Renal cortical epithelial cell (primary cell): ENCODE results near the gene DDX39B. TPM values are rescaled to one million over a fixed set of nuclear protein-coding genes. Genes with fewer than 3 reads are reported as not detected.

ENCODE experiments used
- DNase-seq: peaks from one replicate; pipeline ENCODE4 v3.0.0-alpha.2; 2011; ENCODE audit warnings: low read depth
- total RNA-seq: library from RNA; depleted of rRNA; stranded (reverse); fragments of >200 nt; gene quantifications from 2 replicates; pipeline ENCODE4 v1.2.3, GENCODE V29; 2014

The DDX39B gene
- total RNA-seq, 1 donor from 2014 or later, result 234 TPM

- no peak for DNase-seq
Observed at GRCh38 chr6:31575952-31576685, 34.3 kb upstream of the DDX39B start.

DNA sequence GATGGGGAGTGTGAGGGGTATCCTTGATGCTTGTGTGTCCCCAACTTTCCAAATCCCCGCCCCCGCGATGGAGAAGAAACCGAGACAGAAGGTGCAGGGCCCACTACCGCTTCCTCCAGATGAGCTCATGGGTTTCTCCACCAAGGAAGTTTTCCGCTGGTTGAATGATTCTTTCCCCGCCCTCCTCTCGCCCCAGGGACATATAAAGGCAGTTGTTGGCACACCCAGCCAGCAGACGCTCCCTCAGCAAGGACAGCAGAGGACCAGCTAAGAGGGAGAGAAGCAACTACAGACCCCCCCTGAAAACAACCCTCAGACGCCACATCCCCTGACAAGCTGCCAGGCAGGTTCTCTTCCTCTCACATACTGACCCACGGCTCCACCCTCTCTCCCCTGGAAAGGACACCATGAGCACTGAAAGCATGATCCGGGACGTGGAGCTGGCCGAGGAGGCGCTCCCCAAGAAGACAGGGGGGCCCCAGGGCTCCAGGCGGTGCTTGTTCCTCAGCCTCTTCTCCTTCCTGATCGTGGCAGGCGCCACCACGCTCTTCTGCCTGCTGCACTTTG, 33.6 kb upstream of the DDX39B start, which contains the start of gene TNF:
Gene TNF, plus strand, starts transcription at position 231 of the 567 bp plus-strand sequence. Its CDS starts 177 bp downstream, at position 408.
- DNase-seq, result peak; percentile 28

- DNase-seq, result no peak
Observed at GRCh38 chr6:31574106-31575061, 32.6 kb upstream of the DDX39B start.

GRCh38 chr6:31573239-31574105, 31.7 kb upstream of the DDX39B start:
- no peak for DNase-seq

- no peak for DNase-seq
Observed at GRCh38 chr6:31572041-31572911, 30.5 kb upstream of the DDX39B start, which contains the start of gene LTA. TSS of gene LTA (plus strand) at chr6:31572289. CDS start at chr6:31572743, 454 bp downstream.

DNA sequence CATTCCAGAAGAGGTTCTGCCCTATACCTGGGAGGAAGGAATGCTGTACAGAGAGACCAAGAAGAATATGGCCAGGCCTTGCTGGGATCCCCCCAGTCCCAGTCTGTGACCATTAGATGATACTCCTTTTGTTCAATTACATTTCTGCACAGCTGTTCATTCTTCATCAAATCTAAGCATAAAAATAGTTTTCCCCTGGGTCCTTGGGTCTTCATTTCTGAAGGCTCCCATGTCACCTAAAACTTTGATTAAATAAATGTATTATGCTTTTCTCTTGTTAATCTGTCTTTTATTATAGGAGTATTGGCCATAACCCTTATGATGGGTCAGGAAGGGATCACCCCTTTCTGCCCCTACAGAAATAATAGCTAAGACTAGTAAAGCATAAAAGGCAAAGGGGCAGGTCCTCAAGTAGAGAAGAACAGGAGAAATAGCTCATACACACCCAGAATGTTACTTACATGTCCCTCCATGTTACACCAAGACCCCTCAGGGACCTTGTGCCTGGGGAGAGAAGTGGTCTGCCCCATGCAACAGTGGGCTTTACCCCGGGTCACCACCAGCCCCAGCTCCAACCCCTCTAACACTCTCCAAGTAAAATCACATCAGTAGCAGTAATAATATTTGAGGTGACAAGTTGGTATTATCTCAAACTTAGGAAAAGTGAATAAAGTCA, 28.2 kb upstream of the DDX39B start:
- no peak for DNase-seq

DNA sequence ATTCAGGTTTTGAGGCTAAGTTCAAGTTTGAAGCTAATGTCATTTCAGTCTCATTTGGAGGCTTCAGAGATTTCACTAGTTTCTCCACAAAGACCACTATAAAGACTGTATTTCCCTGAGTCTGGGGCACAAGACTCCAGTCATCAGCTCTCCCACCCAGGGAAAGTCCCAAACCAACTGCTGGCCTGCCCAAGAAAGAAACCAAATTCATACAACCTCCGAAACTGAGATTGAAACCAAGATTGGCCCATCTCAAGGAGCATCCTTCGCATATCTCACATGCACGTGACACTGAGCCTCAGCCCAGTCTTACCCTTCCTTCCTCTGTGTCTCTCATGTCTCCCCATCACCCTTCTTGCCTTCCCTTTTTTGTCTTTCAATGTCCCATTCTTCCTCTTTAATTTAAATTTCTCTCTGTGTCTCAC, 26.7 kb upstream of the DDX39B start:
- DNase-seq, result no peak

GRCh38 chr6:31567531-31568370, 25.9 kb upstream of the DDX39B start:
- no peak for DNase-seq

DNA sequence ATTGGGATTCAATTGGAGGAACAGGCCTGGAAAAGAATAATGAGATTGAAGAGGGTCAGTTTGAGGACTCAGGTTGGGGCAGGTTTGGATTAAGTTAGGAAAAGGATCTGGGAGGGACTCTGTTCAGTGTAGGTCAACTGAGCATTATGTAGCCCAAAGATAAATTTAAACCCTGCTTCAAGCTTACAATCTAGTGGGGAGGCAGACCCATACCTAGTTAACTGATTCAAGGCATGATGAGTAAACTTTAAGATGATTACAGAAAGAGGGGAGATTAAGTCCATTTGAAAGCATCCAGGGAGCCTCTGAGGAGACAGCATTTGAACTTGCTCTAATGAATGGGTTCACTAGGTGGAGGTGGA, 18.9 kb upstream of the DDX39B start:
- DNase-seq, result no peak

DNA sequence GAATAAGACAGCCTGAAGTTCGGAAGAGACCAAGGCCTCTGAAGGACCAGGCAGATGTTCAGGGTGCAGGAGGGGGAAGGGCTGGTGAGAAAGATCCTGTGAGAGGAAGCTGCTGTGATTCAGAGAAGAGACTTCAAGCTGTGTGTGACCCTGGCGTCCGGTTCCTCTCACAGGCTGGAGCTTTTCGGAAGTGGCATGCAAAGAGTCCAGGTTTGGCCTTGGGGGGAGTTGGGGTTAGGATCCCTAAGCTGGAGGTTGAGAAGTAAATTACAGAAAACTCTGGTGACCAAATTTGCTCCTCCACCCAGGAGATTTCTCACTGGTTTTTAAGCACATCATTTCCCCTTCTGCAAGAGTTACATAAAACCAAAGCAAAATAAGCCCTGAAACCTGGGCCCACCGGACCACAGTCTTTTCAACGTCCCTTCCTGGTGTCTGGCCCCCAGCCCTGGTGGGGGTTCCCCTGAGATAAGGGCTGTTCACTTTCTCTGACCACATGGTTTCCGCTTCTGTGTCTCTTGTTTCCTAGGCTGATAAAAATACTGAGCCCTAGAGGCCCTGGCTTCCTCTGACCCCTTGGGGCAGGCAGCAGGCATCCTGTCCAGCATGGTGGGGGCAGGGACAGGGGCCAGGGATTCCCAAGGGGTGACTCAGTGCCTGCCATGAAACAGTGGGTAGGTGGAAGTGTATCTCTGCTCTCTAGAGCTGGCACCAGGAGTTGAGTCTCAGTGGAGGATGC, 18.3 kb upstream of the DDX39B start:
- DNase-seq, result peak; percentile 80

DNA sequence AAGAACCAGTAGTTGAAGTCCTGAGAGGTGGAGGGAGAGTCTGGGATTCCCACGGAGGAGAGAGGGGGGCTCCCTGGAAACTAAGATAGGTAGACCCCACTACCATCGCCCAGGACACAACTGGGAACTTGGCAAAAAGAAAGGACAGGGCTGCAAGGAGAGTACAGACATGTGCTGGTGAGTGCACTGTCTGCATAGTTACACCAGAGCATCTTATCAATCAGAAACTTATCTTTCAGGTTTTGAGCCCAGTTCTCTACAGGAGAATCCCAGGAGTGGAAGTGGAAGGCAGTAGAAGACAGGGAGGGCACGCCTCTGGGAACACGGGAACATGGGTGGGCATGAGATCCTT, 17.8 kb upstream of the DDX39B start:
- no peak for DNase-seq

GRCh38 chr6:31558631-31559500, 17.1 kb upstream of the DDX39B start:
- no peak for DNase-seq

DNA sequence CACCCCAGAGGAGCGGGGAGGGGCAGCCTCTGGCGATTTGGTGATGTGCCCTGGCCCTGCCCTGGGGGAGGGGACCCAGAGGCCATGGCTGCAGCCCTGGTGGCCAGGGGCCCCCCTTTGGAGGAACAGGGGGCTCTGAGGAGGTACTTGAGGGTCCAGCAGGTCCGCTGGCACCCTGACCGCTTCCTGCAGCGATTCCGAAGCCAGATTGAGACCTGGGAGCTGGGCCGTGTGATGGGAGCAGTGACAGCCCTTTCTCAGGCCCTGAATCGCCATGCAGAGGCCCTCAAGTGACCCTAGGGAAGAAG, 16.5 kb upstream of the DDX39B start:
- no peak for DNase-seq

DNA sequence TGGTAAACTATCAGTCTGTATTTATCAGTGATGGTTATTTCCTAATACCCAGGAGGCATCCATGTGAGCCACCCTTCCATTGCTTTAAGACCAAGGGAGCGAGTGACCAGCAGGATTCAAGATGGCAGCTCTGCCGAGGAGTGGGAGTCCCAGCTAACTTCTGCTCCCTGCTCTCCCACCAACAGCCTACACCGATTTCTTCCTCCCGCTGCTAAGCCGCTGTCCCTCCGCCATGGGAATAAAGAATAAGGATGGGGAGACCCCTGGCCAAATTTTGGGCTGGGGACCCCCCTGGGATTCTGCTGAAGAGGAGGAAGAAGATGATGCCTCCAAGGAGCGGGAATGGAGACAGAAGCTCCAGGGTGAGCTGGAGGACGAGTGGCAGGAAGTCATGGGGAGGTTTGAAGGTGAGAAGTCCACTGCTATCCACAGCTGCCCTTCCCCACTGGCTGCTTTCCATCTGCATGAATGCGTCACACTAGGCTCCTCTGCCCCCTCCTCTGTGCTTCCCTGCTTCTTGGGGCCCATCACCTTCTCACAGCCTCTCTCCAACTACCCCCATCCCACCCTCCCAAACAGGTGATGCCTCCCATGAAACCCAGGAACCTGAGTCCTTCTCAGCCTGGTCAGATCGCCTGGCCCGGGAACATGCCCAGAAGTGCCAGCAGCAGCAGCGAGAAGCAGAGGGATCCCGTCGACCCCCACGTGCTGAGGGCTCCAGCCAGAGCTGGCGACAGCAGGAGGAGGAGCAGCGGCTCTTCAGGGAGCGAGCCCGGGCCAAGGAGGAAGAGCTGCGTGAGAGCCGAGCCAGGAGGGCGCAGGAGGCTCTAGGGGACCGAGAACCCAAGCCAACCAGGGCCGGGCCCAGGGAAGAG, 15.9 kb upstream of the DDX39B start:
- no peak for DNase-seq

- DNase-seq, result no peak
Observed at GRCh38 chr6:31556307-31556706, 14.5 kb upstream of the DDX39B start.

GRCh38 chr6:31551371-31551770, 9.6 kb upstream of the DDX39B start:
- peak; percentile 47 for DNase-seq

- no peak for DNase-seq
Observed at GRCh38 chr6:31548544-31548873, 6.7 kb upstream of the DDX39B start.
